BJ (cell line): ENCODE measurements around the gene EMC8. TPM values are rescaled to one million over a fixed set of nuclear protein-coding genes. Genes with fewer than 3 reads are reported as not detected.
A peak's percentile ranks its signal among the peaks of the same experiment; 100 is the strongest.

Experiments
- CTCF ChIA-PET: fragments of 350-600 bp; formaldehyde crosslinking; extraction: SDS; loops from one replicate; lab custom pipeline; 2021; ENCODE audit warnings: antibody characterized with exemption, inconsistent platforms; lab: Yijun Ruan, JAX
- POLR2A ChIA-PET: fragments of 300-600 bp; sonication (Branson Sonifier 250); formaldehyde crosslinking; extraction: SDS; loops from one replicate; lab custom pipeline; 2021; ENCODE audit warnings: antibody characterized with exemption; lab: Charles Lee
- DNase-seq: peaks from one replicate; pipeline ENCODE4 v3.0.0-alpha.2; 2011; ENCODE audit warnings: low read depth
- H3K27me3 ChIP-seq: 2 replicates; pipeline ENCODE4 v1.6.0; 2011; ENCODE audit warnings: low read length; ENCODE audit not compliant: control insufficient read depth, insufficient read depth
- H3K36me3 ChIP-seq: 2 replicates; pipeline ENCODE4 v1.5.1; 2011; ENCODE audit warnings: low read length; ENCODE audit not compliant: control insufficient read depth, insufficient read depth
- H3K4me3 ChIP-seq: 2 replicates; pipeline ENCODE4 v1.5.1; 2011; ENCODE audit warnings: low read depth, mild to moderate bottlenecking, control low read depth, low read length
- CTCF ChIP-seq: IDR thresholded peaks from 2 replicates; pipeline ENCODE4 v1.5.1; 2011; ENCODE audit warnings: low read depth, mild to moderate bottlenecking, control low read depth, inconsistent platforms, low read length, moderate library complexity; ENCODE audit not compliant: insufficient read depth
- polyA plus RNA-seq: library from polyadenylated mRNA; depleted of rRNA; stranded (reverse); fragments of >200 nt; gene quantifications from 2 replicates; pipeline ENCODE4 v1.2.3, GENCODE V29; 2011

Gene EMC8
- polyA plus RNA-seq, 1 experiment, result 36.9 TPM

- H3K27me3 ChIP-seq, result no peaks in the 10 kb centered on the region
- no peak overlapping the region for H3K4me3 ChIP-seq
- TF ChIP-seq CTCF, result no peak
- H3K36me3 ChIP-seq, result peaks cover 11% of the 10 kb centered on the region
- CTCF ChIA-PET, result no interaction called here
- DNase-seq, result no peak
- POLR2A ChIA-PET, result no interaction called here
These were observed 25.2 kb downstream of the EMC8 start for GRCh38 chr16:85774136-85774535.

GRCh38 chr16:85773044-85773443, 26.3 kb downstream of the EMC8 start:
- no peak for TF ChIP-seq CTCF
- DNase-seq, result no peak
- no peaks in the 10 kb centered on the region for H3K27me3 ChIP-seq
- ChIA-PET CTCF (no interaction called here), POLR2A (no interaction called here)
- no peak overlapping the region for H3K4me3 ChIP-seq
- peaks cover 6% of the 10 kb centered on the region for H3K36me3 ChIP-seq

- no peak for DNase-seq
- CTCF ChIA-PET, result interaction anchor here (0.5 to 0.7 kb wide), 2 partner anchors 17 to 409 kb away, joined by 3 read pairs; no protein-coding TSS in a partner anchor
These were observed 28.6 kb downstream of the EMC8 start for GRCh38 chr16:85770741-85771140.

DNA sequence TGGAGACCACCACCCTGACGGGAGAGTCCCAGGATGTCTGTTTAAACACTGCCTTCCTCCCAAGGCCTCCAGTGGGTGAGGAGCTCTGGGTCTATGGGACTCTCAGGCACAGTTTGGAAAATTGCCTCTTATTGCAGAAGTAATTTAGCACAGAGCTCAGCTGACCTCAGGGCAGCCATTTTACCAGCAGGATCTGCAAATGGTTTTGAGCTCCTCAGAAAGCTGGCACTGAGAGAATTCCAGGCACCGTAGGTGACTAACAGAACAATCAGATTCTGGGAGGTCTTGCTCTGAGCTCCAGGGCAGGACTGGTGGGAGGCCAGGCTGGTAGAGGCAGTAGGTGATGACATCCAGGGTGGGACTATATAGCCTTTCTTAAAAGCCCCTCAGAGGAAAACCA, 31.1 kb downstream of the EMC8 start:
- Histone ChIP-seq H3K36me3 (peaks cover 2% of the 10 kb centered on the region), H3K4me3 (no peak overlapping the region), H3K27me3 (no peaks in the 10 kb centered on the region)
- DNase-seq, result no peak
- ChIA-PET CTCF (interaction anchor here (0.7 to 1.1 kb wide), 2 partner anchors 10 to 12 kb away, joined by 3 read pairs; no protein-coding TSS in a partner anchor), POLR2A (no interaction called here)
- TF ChIP-seq CTCF, result no peak

More at GRCh38 chr16:85770741-85771140, 28.6 kb downstream of the EMC8 start:
- Histone ChIP-seq H3K36me3 (peaks cover 2% of the 10 kb centered on the region), H3K4me3 (no peak overlapping the region), H3K27me3 (no peaks in the 10 kb centered on the region)
- TF ChIP-seq CTCF, result no peak
- POLR2A ChIA-PET, result no interaction called here

DNA sequence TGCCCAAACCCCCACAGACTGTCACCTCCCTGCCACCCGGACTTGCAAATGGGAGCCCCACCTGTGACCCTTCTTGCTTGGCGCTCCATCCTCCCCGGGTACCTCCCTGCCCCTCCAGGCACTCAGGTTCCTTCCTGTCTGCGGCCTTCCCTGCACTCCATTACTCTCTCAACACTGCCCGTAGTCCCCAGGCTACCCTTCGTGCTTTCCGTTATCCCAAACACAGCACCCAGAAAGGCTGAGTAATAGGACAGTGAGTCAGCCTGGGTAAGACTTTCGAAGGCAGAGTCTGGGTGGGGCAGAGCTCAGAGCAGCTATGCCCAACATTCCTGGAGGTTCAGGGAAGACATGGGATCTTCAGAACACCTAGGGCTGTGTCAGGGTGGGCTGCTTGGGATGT, 31.8 kb downstream of the EMC8 start:
- TF ChIP-seq CTCF, result no peak
- CTCF ChIA-PET, result interaction anchor here (1.1 kb wide), 1 partner anchor 11 kb away, joined by 3 read pairs; no protein-coding TSS in a partner anchor
- POLR2A ChIA-PET, result no interaction called here
- Histone ChIP-seq H3K4me3 (no peak overlapping the region), H3K27me3 (no peaks in the 10 kb centered on the region), H3K36me3 (peaks cover 2% of the 10 kb centered on the region)
- peak; percentile 46 for DNase-seq
